Glutamatergic neuron (in vitro differentiated cells): ENCODE data around the gene TMEM240. TPM values are rescaled to one million over a fixed set of nuclear protein-coding genes. Genes with fewer than 3 reads are reported as not detected.

Source experiments
- DNase-seq: peaks from one replicate; pipeline ENCODE4 v3.0.0; 2022
- H3K27ac Mint-ChIP-seq: one replicate; pipeline ENCODE4 v1.8.0; 2020; ENCODE audit warnings: mild to moderate bottlenecking, mixed read lengths, inconsistent platforms; ENCODE audit not compliant: unreplicated experiment
- H3K27me3 Mint-ChIP-seq: one replicate; pipeline ENCODE4 v1.8.0; 2020; ENCODE audit warnings: mild to moderate bottlenecking, moderate library complexity, mixed read lengths, inconsistent platforms; ENCODE audit not compliant: unreplicated experiment
- H3K36me3 Mint-ChIP-seq: one replicate; pipeline ENCODE4 v1.8.0; 2020; ENCODE audit warnings: mild to moderate bottlenecking, mixed read lengths, inconsistent platforms; ENCODE audit not compliant: unreplicated experiment
- H3K4me1 Mint-ChIP-seq: one replicate; pipeline ENCODE4 v1.8.0; 2020; ENCODE audit warnings: mild to moderate bottlenecking, low read depth, mixed read lengths, inconsistent platforms; ENCODE audit not compliant: unreplicated experiment
- H3K4me3 Mint-ChIP-seq: one replicate; pipeline ENCODE4 v1.8.0; 2020; ENCODE audit warnings: mild to moderate bottlenecking, mixed read lengths, inconsistent platforms; ENCODE audit not compliant: unreplicated experiment
- H3K9me3 Mint-ChIP-seq: one replicate; pipeline ENCODE4 v1.8.0; 2020; ENCODE audit warnings: mild to moderate bottlenecking, moderate library complexity, mixed read lengths, inconsistent platforms; ENCODE audit not compliant: unreplicated experiment
- total RNA-seq: library from RNA; stranded (reverse); fragmentation: NEBNext Ultra II Directional; extraction: Animal tissue kit (Norgen Biotek cat#: 25700); gene quantifications from one replicate; pipeline ENCODE4 v1.2.1, GENCODE V29; 2021; ENCODE audit not compliant: unreplicated experiment
- TF ChIP-seq, protein P1 (sequence below): fragments of 200-600 bp; sonication (generic); IDR thresholded peaks from one replicate; pipeline ENCODE4 v1.5.0; 2021; ENCODE audit not compliant: partially characterized antibody, unreplicated experiment

TMEM240 gene
- total RNA-seq, 1 donor from 2014 or later = 24.4 TPM

DNA sequence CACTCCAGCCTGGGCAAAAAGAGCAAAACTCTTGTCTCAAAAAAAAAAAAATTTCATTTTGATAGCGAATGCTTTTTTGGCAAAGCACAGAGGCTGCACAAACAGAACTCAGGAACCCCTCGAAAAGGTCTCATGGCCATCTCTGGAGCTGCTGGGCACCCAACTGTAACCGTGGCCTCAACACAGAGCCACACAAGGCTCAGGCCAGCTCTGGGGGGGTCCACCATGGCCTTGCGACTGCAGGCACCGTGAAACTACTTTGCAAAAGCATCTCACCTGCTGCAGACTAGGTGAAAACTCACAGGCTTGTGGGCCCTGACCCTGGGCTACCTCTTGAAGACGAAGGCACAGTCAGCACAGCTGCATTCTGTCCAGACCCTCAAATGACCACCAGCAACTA is 16.1 kb upstream of the TMEM240 start:
- TF ChIP-seq, protein P1, sequence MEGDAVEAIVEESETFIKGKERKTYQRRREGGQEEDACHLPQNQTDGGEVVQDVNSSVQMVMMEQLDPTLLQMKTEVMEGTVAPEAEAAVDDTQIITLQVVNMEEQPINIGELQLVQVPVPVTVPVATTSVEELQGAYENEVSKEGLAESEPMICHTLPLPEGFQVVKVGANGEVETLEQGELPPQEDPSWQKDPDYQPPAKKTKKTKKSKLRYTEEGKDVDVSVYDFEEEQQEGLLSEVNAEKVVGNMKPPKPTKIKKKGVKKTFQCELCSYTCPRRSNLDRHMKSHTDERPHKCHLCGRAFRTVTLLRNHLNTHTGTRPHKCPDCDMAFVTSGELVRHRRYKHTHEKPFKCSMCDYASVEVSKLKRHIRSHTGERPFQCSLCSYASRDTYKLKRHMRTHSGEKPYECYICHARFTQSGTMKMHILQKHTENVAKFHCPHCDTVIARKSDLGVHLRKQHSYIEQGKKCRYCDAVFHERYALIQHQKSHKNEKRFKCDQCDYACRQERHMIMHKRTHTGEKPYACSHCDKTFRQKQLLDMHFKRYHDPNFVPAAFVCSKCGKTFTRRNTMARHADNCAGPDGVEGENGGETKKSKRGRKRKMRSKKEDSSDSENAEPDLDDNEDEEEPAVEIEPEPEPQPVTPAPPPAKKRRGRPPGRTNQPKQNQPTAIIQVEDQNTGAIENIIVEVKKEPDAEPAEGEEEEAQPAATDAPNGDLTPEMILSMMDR = no peak
- no peak overlapping the region for H3K27ac Mint-ChIP-seq

DNA sequence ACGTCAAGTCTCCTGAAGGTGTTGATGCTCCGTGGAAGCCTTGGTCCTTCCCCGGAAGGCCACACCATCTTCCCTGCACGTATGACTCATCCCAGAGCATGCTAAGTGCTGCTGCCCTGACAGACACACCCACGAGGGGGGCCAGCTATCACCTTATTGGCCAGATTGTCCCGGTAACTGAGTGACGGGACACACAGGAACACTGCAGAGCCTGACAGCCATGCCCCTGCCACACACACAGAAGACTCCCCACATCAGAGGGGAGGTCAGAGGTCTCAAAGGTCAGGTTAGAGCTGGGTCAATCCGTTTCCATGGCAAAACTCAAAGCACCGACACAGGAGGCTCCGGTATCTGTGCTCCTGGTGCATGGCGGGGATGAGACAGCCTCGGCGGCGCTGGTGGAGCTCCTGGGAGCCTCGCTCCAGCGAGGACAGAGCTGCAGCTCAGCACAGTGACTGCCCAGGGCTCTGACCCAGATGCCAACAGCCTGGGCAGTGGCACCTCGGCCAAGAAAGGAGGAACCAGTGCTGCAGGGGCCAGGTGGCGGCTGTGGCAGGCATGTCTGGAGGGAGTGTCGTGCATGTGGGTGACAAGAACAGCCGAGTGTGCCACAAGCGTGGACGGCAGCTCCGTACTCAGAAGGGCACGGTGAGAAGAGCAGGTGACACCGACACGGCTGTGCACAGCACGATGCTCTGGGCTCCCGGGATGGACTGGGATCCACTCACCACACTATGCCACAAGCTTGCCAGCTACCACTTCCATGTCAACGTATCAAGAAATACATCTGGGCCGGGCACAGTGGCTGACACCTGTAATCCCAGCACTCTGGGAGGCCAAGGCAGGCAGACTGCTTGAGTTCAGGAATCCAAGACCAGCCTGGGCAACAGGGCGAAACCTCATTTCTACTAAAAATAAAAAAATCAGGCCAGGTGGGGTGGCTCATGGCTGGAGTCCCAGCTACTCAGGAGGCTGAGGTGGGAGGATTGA is 14.8 kb upstream of the TMEM240 start:
- Mint-ChIP-seq H3K36me3 (no peaks in the 10 kb centered on the region), H3K9me3 (peaks cover 8% of the 10 kb centered on the region), H3K27me3 (peaks cover 5% of the 10 kb centered on the region), H3K27ac (peak overlapping the region; percentile 76), H3K4me1 (peaks cover 28% of the 10 kb centered on the region), H3K4me3 (peak overlapping the region; percentile 65)
- DNase-seq = no peak
- TF ChIP-seq, protein P1 = no peak

More for the DNA sequence above, 16.1 kb upstream of the TMEM240 start:
- no peak for DNase-seq
- Mint-ChIP-seq H3K4me3 (no peak overlapping the region), H3K4me1 (peaks cover 27% of the 10 kb centered on the region), H3K36me3 (no peaks in the 10 kb centered on the region), H3K27me3 (peaks cover 4% of the 10 kb centered on the region), H3K9me3 (peaks cover 5% of the 10 kb centered on the region)

DNA sequence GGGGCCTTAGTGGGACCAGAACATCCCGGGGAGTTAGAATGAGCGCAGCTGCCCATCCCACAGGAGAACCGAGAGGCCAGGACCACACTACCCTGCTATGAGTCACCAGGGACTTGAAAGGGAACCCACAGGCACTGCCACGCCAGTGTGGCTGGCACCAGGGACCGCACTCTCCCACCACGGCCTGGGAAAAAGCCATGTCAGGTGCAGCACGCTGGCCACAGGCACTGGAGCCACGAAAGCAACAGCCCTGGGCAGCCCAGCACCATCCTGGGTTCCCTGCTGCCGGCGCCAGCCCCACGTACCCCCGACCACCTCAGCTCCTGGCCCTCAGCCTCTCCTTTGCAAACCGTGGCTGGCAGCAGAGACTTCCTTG is 14.1 kb upstream of the TMEM240 start:
- Mint-ChIP-seq H3K4me3 (no peak overlapping the region), H3K9me3 (peaks cover 9% of the 10 kb centered on the region), H3K36me3 (no peaks in the 10 kb centered on the region), H3K27me3 (peaks cover 5% of the 10 kb centered on the region), H3K4me1 (peaks cover 28% of the 10 kb centered on the region), H3K27ac (peak overlapping the region; percentile 76)
- no peak for DNase-seq
- TF ChIP-seq, protein P1 = no peak

DNA sequence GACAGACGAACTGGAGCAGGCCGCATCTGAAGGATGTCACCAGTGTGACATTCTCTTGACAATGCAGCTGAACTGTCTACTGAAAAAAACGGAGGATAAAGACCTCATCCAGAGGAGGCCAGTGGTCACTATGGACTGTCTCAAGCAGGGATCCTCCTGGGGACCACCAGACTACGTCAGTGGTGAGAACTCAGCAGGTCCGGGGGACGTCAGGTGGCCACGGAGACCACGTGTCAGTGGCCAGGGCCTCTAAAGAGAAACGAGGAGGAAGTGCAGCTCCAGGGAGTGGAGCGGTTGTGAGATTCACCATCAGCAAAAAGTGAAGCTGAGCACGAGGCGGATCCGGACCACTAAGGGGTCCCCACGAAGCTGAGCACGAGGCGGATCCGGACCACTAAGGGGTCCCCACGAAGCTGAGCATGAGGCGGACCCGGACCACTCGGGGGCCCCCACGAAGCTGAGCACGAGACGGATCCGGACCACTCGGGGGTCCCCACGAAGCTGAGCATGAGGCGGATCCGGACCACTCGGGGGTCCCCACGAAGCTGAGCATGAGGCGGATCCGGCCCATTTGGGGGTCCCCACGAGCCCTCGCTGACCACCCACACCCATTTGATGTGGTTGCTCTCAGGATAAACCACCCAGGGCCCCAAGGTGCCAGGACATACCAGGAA is 13.5 kb upstream of the TMEM240 start:
- no peak overlapping the region for H3K4me3 Mint-ChIP-seq
- TF ChIP-seq, protein P1 = no peak
- H3K4me1 Mint-ChIP-seq = peaks cover 28% of the 10 kb centered on the region
- peaks cover 9% of the 10 kb centered on the region for H3K9me3 Mint-ChIP-seq
- DNase-seq = no peak
- peaks cover 5% of the 10 kb centered on the region for H3K27me3 Mint-ChIP-seq
- H3K36me3 Mint-ChIP-seq = no peaks in the 10 kb centered on the region
- peak overlapping the region; percentile 59 for H3K27ac Mint-ChIP-seq
